Measurements from ENCODE around the gene MGLL.
A peak's percentile ranks its signal among the peaks of the same experiment; 100 is the strongest.

The MGLL gene

GRCh38 chr3:127794972-127795371 lies 27.3 kb downstream of the MGLL start:
- Histone ChIP-seq H3K9ac (ENCODE audit: low read length) (no peak overlapping the region), H2BK12ac (ENCODE audit: low read length) (no peak overlapping the region), H3K18ac (ENCODE audit: low read length) (no peak overlapping the region), H4K91ac (ENCODE audit: low read depth, low read length) (no peak overlapping the region), H3K4me3 (ENCODE audit: low read depth, low read length) (no peak overlapping the region), H3K4ac (ENCODE audit: low read depth, low read length) (no peak overlapping the region), H2AK5ac (ENCODE audit: low read length) (no peak overlapping the region), H4K8ac (ENCODE audit: low read depth, low read length) (no peak overlapping the region), H3K14ac (ENCODE audit: low read length) (no peak overlapping the region), H3K36me3 (ENCODE audit: control insufficient read depth in 1 of 2, insufficient read depth in 2 of 2, low read length in 2 of 2) (no peaks in the 10 kb centered on the region), H4K12ac (ENCODE audit: low read depth, low read length) (no peak overlapping the region), H3K4me2 (ENCODE audit: low read length) (no peak overlapping the region), H3K79me2 (ENCODE audit: control insufficient read depth, insufficient read depth, low read length, poor library complexity) (no peaks in the 10 kb centered on the region), H2BK5ac (ENCODE audit: low read depth, low read length, poor library complexity) (no peak overlapping the region), H3K9me3 (ENCODE audit: insufficient read depth, low read depth, low read length) (no peaks in the 10 kb centered on the region), H3K23ac (ENCODE audit: low read length) (no peak overlapping the region), H2AFZ (ENCODE audit: insufficient read depth, low read length, poor library complexity) (no peak overlapping the region), H3K4me1 (ENCODE audit: control insufficient read depth in 1 of 2, insufficient read depth in 2 of 2, low read length in 2 of 2) (peaks cover 12% of the 10 kb centered on the region in 2 experiments), H3K27ac (ENCODE audit: low read depth, low read length) (no peak overlapping the region), H3K79me1 (ENCODE audit: low read length) (peaks cover 7% of the 10 kb centered on the region), H2BK120ac (ENCODE audit: insufficient read depth, low read length, poor library complexity) (no peak overlapping the region), H3K27me3 (ENCODE audit: insufficient read depth, low read length) (no peaks in the 10 kb centered on the region)
- no CpG with 5 or more reads among the region's 2 CpGs for WGBS (ENCODE audit: extremely low coverage, insufficient coverage, insufficient read length)
- no peak for DNase-seq

GRCh38 chr3:127794402-127794801 lies 27.9 kb downstream of the MGLL start:
- no peak overlapping the region for H2BK5ac ChIP-seq (ENCODE audit: low read depth, low read length, poor library complexity)
- H3K4me3 ChIP-seq (ENCODE audit: low read depth, low read length), result no peak overlapping the region
- no peak overlapping the region for H3K14ac ChIP-seq (ENCODE audit: low read length)
- peaks cover 12% of the 10 kb centered on the region in 2 experiments for H3K4me1 ChIP-seq (ENCODE audit: control insufficient read depth in 1 of 2, insufficient read depth in 2 of 2, low read length in 2 of 2)
- no peak overlapping the region for H4K91ac ChIP-seq (ENCODE audit: low read depth, low read length)
- WGBS (ENCODE audit: extremely low coverage, insufficient coverage, insufficient read length), result no CpG with 5 or more reads among the region's 2 CpGs
- no peak overlapping the region for H2AK5ac ChIP-seq (ENCODE audit: low read length)
- no peak overlapping the region for H4K12ac ChIP-seq (ENCODE audit: low read depth, low read length)
- H2AFZ ChIP-seq (ENCODE audit: insufficient read depth, low read length, poor library complexity), result no peak overlapping the region
- DNase-seq, result no peak
- H3K23ac ChIP-seq (ENCODE audit: low read length), result no peak overlapping the region
- no peaks in the 10 kb centered on the region for H3K79me2 ChIP-seq (ENCODE audit: control insufficient read depth, insufficient read depth, low read length, poor library complexity)
- no peaks in the 10 kb centered on the region for H3K9me3 ChIP-seq (ENCODE audit: insufficient read depth, low read depth, low read length)
- no peak overlapping the region for H3K4me2 ChIP-seq (ENCODE audit: low read length)
- H3K9ac ChIP-seq (ENCODE audit: low read length), result no peak overlapping the region
- no peak overlapping the region for H3K4ac ChIP-seq (ENCODE audit: low read depth, low read length)
- H3K79me1 ChIP-seq (ENCODE audit: low read length), result peaks cover 7% of the 10 kb centered on the region
- no peaks in the 10 kb centered on the region for H3K27me3 ChIP-seq (ENCODE audit: insufficient read depth, low read length)
- H3K18ac ChIP-seq (ENCODE audit: low read length), result no peak overlapping the region
- H2BK120ac ChIP-seq (ENCODE audit: insufficient read depth, low read length, poor library complexity), result no peak overlapping the region
- no peak overlapping the region for H2BK12ac ChIP-seq (ENCODE audit: low read length)
- H4K8ac ChIP-seq (ENCODE audit: low read depth, low read length), result no peak overlapping the region
- H3K36me3 ChIP-seq (ENCODE audit: control insufficient read depth in 1 of 2, insufficient read depth in 2 of 2, low read length in 2 of 2), result no peaks in the 10 kb centered on the region
- no peak overlapping the region for H3K27ac ChIP-seq (ENCODE audit: low read depth, low read length)

GRCh38 chr3:127792541-127793292 lies 29.6 kb downstream of the MGLL start:
- Histone ChIP-seq H3K9ac (ENCODE audit: low read length) (no peak overlapping the region), H4K12ac (ENCODE audit: low read depth, low read length) (no peak overlapping the region), H4K8ac (ENCODE audit: low read depth, low read length) (no peak overlapping the region), H2BK12ac (ENCODE audit: low read length) (no peak overlapping the region), H2BK5ac (ENCODE audit: low read depth, low read length, poor library complexity) (no peak overlapping the region), H3K14ac (ENCODE audit: low read length) (no peak overlapping the region), H3K4ac (ENCODE audit: low read depth, low read length) (no peak overlapping the region), H3K36me3 (ENCODE audit: control insufficient read depth in 1 of 2, insufficient read depth in 2 of 2, low read length in 2 of 2) (no peaks in the 10 kb centered on the region), H3K23ac (ENCODE audit: low read length) (no peak overlapping the region), H3K79me2 (ENCODE audit: control insufficient read depth, insufficient read depth, low read length, poor library complexity) (no peaks in the 10 kb centered on the region), H2AFZ (ENCODE audit: insufficient read depth, low read length, poor library complexity) (no peak overlapping the region), H3K27ac (ENCODE audit: low read depth, low read length) (no peak overlapping the region), H2BK120ac (ENCODE audit: insufficient read depth, low read length, poor library complexity) (no peak overlapping the region), H3K18ac (ENCODE audit: low read length) (no peak overlapping the region), H3K4me2 (ENCODE audit: low read length) (no peak overlapping the region), H4K91ac (ENCODE audit: low read depth, low read length) (no peak overlapping the region), H2AK5ac (ENCODE audit: low read length) (no peak overlapping the region), H3K4me1 (ENCODE audit: control insufficient read depth in 1 of 2, insufficient read depth in 2 of 2, low read length in 2 of 2) (peaks cover 12 to 15% of the 10 kb centered on the region in 2 experiments), H3K9me3 (ENCODE audit: insufficient read depth, low read depth, low read length) (no peaks in the 10 kb centered on the region), H3K4me3 (ENCODE audit: low read depth, low read length) (no peak overlapping the region), H3K27me3 (ENCODE audit: insufficient read depth, low read length) (no peaks in the 10 kb centered on the region), H3K79me1 (ENCODE audit: low read length) (peaks cover 9% of the 10 kb centered on the region)
- DNase-seq, result peak in 1 of 2 donors; percentile 46
- WGBS (ENCODE audit: extremely low coverage, insufficient coverage, insufficient read length), result no CpG with 5 or more reads among the region's 18 CpGs

GRCh38 chr3:127791221-127791913 lies 30.9 kb downstream of the MGLL start:
- Histone ChIP-seq H3K79me1 (ENCODE audit: low read length) (peaks cover 9% of the 10 kb centered on the region), H2AK5ac (ENCODE audit: low read length) (no peak overlapping the region), H4K91ac (ENCODE audit: low read depth, low read length) (peak overlapping the region; percentile 9), H3K9me3 (ENCODE audit: insufficient read depth, low read depth, low read length) (no peaks in the 10 kb centered on the region), H2AFZ (ENCODE audit: insufficient read depth, low read length, poor library complexity) (no peak overlapping the region), H3K14ac (ENCODE audit: low read length) (no peak overlapping the region), H3K79me2 (ENCODE audit: control insufficient read depth, insufficient read depth, low read length, poor library complexity) (no peaks in the 10 kb centered on the region), H2BK12ac (ENCODE audit: low read length) (peak overlapping the region; percentile 27), H4K12ac (ENCODE audit: low read depth, low read length) (no peak overlapping the region), H3K18ac (ENCODE audit: low read length) (no peak overlapping the region), H3K4me2 (ENCODE audit: low read length) (no peak overlapping the region), H3K27ac (ENCODE audit: low read depth, low read length) (peak overlapping the region; percentile 43), H3K4me1 (ENCODE audit: control insufficient read depth in 1 of 2, insufficient read depth in 2 of 2, low read length in 2 of 2) (peaks cover 12 to 15% of the 10 kb centered on the region in 2 experiments), H3K4me3 (ENCODE audit: low read depth, low read length) (no peak overlapping the region), H3K23ac (ENCODE audit: low read length) (no peak overlapping the region), H4K8ac (ENCODE audit: low read depth, low read length) (no peak overlapping the region), H3K4ac (ENCODE audit: low read depth, low read length) (no peak overlapping the region), H3K27me3 (ENCODE audit: insufficient read depth, low read length) (no peaks in the 10 kb centered on the region), H2BK120ac (ENCODE audit: insufficient read depth, low read length, poor library complexity) (peak overlapping the region; percentile 76), H3K36me3 (ENCODE audit: control insufficient read depth in 1 of 2, insufficient read depth in 2 of 2, low read length in 2 of 2) (no peaks in the 10 kb centered on the region), H3K9ac (ENCODE audit: low read length) (no peak overlapping the region), H2BK5ac (ENCODE audit: low read depth, low read length, poor library complexity) (no peak overlapping the region)
- peak in 1 of 2 donors; percentile 50 for DNase-seq
- WGBS (ENCODE audit: extremely low coverage, insufficient coverage, insufficient read length), result no CpG with 5 or more reads among the region's 9 CpGs

All from trophoblast cell (in vitro differentiated cells and primary cell).